Uterus (tissue), 4 donors: Measurements from ENCODE around the gene NKAPD1. TPM values are rescaled to one million over a fixed set of nuclear protein-coding genes. Genes with fewer than 3 reads are reported as not detected.
A peak's percentile ranks its signal among the peaks of the same experiment; 100 is the strongest.

Experiments
- DNase-seq, 2 donors: peaks; one replicate each; pipeline ENCODE4 v3.0.0-alpha.2; 2019 to 2020
- H3K27ac ChIP-seq, 2 donors: fragments of 200-600 bp; sonication (generic); 1 replicate in 1 of 2; 2 replicates in 1 of 2; pipeline ENCODE4 v1.5.1; 2016 to 2018
- H3K27me3 ChIP-seq, 2 donors: fragments of 200-600 bp; sonication (generic); one replicate each; pipeline ENCODE4 v1.5.1; 2018 to 2019; ENCODE audit warnings: control low read depth in 1 of 2
- H3K36me3 ChIP-seq, 2 donors: fragments of 200-600 bp; sonication (generic); one replicate each; pipeline ENCODE4 v1.5.1; 2019; ENCODE audit warnings: control low read depth in 1 of 2
- H3K4me1 ChIP-seq, 2 donors: fragments of 200-600 bp; sonication (generic); one replicate each; pipeline ENCODE4 v1.5.1; 2018 to 2019; ENCODE audit warnings: control low read depth in 1 of 2
- H3K4me3 ChIP-seq, 2 donors: fragments of 200-600 bp; sonication (generic); 1 replicate in 1 of 2; 2 replicates in 1 of 2; pipeline ENCODE4 v1.5.1; 2018 to 2019; ENCODE audit warnings: mild to moderate bottlenecking in 1 of 2
- H3K9me3 ChIP-seq, 2 donors: fragments of 200-600 bp; sonication (generic); one replicate each; pipeline ENCODE4 v1.5.1; 2019; ENCODE audit warnings: control low read depth in 1 of 2
- POLR2A ChIP-seq, 2 donors: fragments of 450-650 bp; IDR thresholded peaks; one replicate each; pipeline ENCODE4 v1.6.1; 2016; ENCODE audit warnings: antibody characterized with exemption in 2 of 2, mild to moderate bottlenecking in 1 of 2, moderate library complexity in 1 of 2
- intact Hi-C: fragments of 100-400 bp; cut with DNase I; formaldehyde crosslinking; loops from one replicate; pipeline ENCODE4 v1.15.1; 2023; ENCODE audit warnings: low total_unique reads
- total RNA-seq, 4 donors: library from RNA; depleted of rRNA in 3 of 4; stranded (reverse); fragments of >200 nt in 3 of 4; gene quantifications; one replicate each; pipeline versions ENCODE4 v1.1.0 to v1.2.4, GENCODE V29; 2014 to 2023
- TF ChIP-seq, protein P1 (sequence below), 4 experiments: fragments of 200-600 bp in 2 of 4; fragments of 450-650 bp in 2 of 4; sonication (generic) in 2 of 4; IDR thresholded peaks; one replicate each; pipeline ENCODE4 v1.5.1; 2016 to 2019; ENCODE audit warnings: antibody characterized with exemption in 4 of 4, mild to moderate bottlenecking in 2 of 4, moderate library complexity in 1 of 4
- donor health status: DM: yes; HTN: yes; CAD: no.

NKAPD1 gene
- total RNA-seq, 4 donors from 2014 or later, result 2.3 to 32.9 (median 14.3) TPM

DNA sequence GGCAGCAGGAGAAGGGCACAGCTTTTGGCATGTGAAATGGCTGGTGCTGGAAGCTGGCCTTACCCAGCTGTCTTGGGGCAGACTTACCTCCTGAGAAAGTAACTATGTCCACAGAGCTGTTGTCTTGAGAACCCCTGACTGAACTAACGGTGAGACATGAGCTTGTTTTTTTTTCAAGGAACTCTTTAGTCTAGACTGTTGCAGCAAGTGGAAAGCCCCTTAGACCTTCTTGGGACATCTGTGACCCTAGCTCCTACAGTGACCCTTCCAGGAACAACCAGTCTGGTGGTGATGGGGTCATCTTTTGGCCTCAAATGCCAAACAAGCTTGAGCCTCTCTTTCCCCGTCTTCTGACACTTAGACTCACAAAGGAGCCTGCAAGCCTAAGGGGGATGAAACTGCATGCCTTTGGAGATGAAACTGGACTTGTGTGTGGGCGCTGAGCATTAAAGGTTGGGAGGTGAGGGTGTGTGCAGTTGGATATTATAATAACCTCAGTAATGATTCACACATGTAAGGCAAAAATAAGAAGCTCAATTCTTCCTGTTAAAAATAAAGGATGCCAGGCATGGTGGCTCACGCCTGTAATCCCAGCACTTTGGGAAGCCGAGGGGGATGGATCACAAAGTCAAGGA is 48.0 kb downstream of the NKAPD1 start:
- no peaks in the 10 kb centered on the region for H3K36me3 ChIP-seq
- H3K4me3 ChIP-seq, result no peak overlapping the region
- H3K27ac ChIP-seq, result no peak overlapping the region
- no peaks in the 10 kb centered on the region for H3K9me3 ChIP-seq
- TF ChIP-seq POLR2A (IDR thresholded peaks at IDR 0.05), result no peak
- TF ChIP-seq, protein P1, sequence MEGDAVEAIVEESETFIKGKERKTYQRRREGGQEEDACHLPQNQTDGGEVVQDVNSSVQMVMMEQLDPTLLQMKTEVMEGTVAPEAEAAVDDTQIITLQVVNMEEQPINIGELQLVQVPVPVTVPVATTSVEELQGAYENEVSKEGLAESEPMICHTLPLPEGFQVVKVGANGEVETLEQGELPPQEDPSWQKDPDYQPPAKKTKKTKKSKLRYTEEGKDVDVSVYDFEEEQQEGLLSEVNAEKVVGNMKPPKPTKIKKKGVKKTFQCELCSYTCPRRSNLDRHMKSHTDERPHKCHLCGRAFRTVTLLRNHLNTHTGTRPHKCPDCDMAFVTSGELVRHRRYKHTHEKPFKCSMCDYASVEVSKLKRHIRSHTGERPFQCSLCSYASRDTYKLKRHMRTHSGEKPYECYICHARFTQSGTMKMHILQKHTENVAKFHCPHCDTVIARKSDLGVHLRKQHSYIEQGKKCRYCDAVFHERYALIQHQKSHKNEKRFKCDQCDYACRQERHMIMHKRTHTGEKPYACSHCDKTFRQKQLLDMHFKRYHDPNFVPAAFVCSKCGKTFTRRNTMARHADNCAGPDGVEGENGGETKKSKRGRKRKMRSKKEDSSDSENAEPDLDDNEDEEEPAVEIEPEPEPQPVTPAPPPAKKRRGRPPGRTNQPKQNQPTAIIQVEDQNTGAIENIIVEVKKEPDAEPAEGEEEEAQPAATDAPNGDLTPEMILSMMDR (IDR thresholded peaks at IDR 0.05), result no peak
- H3K4me1 ChIP-seq, result no peaks in the 10 kb centered on the region
- no peaks in the 10 kb centered on the region for H3K27me3 ChIP-seq
- no peak for DNase-seq
- intact Hi-C loops, result no loop called here

DNA sequence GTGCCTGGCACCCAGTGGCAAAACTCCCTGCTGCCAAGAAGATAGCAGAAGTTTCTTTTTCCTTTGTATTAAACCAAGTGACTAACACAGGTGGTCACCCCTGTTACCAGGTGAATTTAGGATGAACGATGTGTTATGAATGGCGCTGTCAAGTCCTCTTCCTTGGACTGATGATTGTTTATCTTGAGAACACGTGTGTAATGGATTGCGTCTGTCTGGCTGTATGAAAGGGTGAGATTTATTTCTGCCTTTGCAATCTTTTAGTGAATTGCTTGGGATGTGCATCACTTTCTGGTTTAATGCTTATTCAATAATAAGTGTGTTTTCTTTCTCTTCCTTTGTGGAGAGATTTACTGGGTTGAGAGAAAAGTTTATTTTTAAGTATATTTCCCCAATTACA is 49.0 kb downstream of the NKAPD1 start:
- no peaks in the 10 kb centered on the region for H3K4me1 ChIP-seq
- H3K36me3 ChIP-seq, result no peaks in the 10 kb centered on the region
- intact Hi-C loops, result no loop called here
- DNase-seq, result no peak
- no peak for TF ChIP-seq POLR2A (IDR thresholded peaks at IDR 0.05)
- TF ChIP-seq, protein P1 (IDR thresholded peaks at IDR 0.05), result no peak
- H3K9me3 ChIP-seq, result no peaks in the 10 kb centered on the region
- no peaks in the 10 kb centered on the region for H3K27me3 ChIP-seq
- H3K27ac ChIP-seq, result no peak overlapping the region
- no peak overlapping the region for H3K4me3 ChIP-seq

DNA sequence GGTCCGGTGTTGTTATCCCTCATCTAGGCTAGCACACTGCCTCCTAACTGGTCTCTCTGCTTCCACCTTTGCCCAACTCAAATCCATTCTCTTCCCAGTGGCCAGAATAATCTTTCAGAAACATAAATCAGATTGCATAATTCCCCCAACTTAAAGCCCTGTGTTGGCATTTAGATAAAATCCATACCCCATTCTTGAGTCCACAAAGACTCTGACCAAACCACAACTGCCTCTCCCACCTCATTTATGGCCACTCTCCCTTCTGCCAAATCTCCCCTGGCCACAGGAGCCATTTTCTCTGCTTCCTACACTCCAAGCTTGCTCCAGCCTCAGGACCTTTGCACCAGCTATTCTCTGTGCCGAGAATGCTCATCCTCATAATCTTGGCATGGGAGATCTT is 53.0 kb downstream of the NKAPD1 start:
- intact Hi-C loops, result no loop called here
- DNase-seq, result no peak
- no peak overlapping the region for H3K4me3 ChIP-seq
- TF ChIP-seq, protein P1 (IDR thresholded peaks at IDR 0.05), result no peak
- TF ChIP-seq POLR2A (IDR thresholded peaks at IDR 0.05), result no peak
- no peaks in the 10 kb centered on the region for H3K27me3 ChIP-seq
- no peaks in the 10 kb centered on the region for H3K9me3 ChIP-seq
- no peak overlapping the region for H3K27ac ChIP-seq
- H3K4me1 ChIP-seq, result no peaks in the 10 kb centered on the region
- H3K36me3 ChIP-seq, result no peaks in the 10 kb centered on the region

DNA sequence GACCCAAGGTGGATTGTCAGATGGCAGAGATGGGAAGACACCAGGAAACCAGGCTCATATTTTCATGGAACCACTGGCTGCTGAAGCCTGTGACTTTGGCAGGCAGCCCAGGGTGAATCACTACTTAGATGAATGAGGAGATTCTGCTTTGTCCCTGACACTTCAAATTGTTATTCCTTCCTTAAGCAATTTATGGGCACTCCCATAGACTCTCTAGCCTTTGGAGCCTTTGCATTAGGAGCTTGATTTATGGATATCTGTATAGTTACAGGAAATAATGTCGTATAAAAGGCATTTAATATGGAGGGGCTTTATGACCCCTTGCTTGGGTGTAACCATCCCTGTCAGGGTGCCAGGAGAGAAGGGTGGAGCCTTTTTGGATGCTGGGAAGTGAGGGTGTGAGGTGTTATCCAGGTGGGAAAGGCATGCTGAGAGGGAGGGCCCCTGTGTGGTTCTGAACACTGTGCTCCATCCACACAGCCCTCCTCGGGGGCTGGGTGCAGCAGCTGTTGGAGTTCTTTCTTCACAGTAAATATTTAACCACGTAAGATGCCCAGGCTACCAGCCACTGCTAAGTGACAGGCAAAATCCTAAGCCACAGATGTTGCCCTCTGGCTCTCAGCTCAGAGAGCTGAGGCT is 54.5 kb downstream of the NKAPD1 start:
- TF ChIP-seq POLR2A (IDR thresholded peaks at IDR 0.05), result no peak
- TF ChIP-seq, protein P1 (IDR thresholded peaks at IDR 0.05), result no peak
- intact Hi-C loops, result no loop called here
- Histone ChIP-seq H3K27me3 (no peaks in the 10 kb centered on the region), H3K4me1 (no peaks in the 10 kb centered on the region), H3K9me3 (no peaks in the 10 kb centered on the region), H3K27ac (no peak overlapping the region), H3K36me3 (no peaks in the 10 kb centered on the region), H3K4me3 (no peak overlapping the region)
- DNase-seq, result peak; percentile 21 to 27

DNA sequence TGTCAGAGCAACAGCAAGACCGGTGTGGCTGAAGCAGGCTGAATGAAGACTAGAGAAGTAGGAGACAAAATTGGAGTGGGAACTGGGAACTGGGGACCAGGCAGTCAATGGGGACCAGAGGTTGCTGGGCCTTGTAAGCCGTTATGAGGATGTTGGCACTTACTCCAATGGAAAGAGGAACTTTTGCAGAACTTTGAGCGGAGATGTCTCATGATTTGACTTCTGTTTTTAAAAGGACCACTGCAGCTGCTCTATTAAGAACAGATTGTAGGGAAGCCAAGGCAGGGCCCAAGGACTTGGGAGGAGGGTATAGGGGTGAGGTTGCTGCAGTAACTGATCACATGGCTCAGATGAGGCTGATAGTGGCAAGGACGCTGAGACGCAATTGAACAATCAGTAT is 55.6 kb downstream of the NKAPD1 start:
- no peak overlapping the region for H3K27ac ChIP-seq
- intact Hi-C loops, result no loop called here
- no peaks in the 10 kb centered on the region for H3K4me1 ChIP-seq
- no peak overlapping the region for H3K4me3 ChIP-seq
- H3K36me3 ChIP-seq, result no peaks in the 10 kb centered on the region
- TF ChIP-seq, protein P1 (IDR thresholded peaks at IDR 0.05), result no peak
- no peak for TF ChIP-seq POLR2A (IDR thresholded peaks at IDR 0.05)
- DNase-seq, result no peak
- H3K9me3 ChIP-seq, result no peaks in the 10 kb centered on the region
- H3K27me3 ChIP-seq, result no peaks in the 10 kb centered on the region
